Stomach (tissue), 4 donors: ENCODE data around the gene RALA.

ENCODE experiments used
- EP300 ChIP-seq: sonication (generic); formaldehyde crosslinking; IDR thresholded peaks from one replicate; pipeline ENCODE4 v1.6.1; 2017; ENCODE audit warnings: antibody characterized with exemption
- POLR2AphosphoS5 ChIP-seq, 3 donors: sonication (generic); formaldehyde crosslinking; IDR thresholded peaks; one replicate each; pipeline ENCODE4 v1.6.1; 2016; ENCODE audit warnings: antibody characterized with exemption in 3 of 3
- TF ChIP-seq, protein P1 (sequence below), 7 experiments: fragments of 450-650 bp in 4 of 7; fragments of 200-600 bp in 3 of 7; sonication (generic) in 3 of 7; IDR thresholded peaks; one replicate each; pipeline ENCODE4 v1.5.1; 2016 to 2019; ENCODE audit warnings: antibody characterized with exemption in 7 of 7, control low read depth in 2 of 7, mild to moderate bottlenecking in 1 of 7

DNA sequence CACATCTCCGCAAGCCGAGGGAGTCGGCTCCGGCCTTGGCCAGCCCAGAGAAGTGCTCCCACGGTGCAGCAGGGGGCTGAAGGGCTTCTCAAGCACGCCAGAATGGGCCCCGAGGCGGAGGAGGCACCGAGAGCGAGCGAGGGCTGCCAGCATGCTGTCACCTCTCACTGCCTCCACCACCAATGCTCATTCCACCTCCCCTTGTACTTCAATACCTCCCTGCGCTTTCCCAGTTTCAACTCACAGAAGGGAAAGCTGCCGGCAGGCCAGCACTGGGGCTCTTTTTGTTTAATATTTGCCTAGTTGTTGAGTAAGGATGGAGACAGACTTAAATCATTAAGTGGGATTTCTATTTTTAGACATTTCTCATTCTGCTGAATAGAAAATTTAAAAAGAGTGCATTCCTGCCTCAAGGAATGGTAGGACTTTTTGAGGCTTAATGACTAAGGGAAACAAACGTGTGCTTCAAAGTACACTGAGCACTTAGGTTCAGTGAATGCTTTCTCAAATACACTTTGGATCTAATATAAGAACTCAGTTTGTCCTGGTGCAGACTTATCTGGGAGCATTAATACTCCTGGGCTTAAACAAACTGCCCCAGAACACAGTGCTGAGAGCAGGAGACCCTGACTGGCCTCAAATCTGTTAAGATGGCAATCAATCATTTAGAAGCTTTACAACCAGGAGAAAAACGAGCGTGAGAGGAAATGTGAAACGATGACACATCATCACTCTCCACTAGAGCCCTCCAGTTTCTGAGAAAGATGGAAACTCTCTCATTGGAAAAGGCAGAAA, 131.2 kb downstream of the RALA start:
- TF ChIP-seq, protein P1, sequence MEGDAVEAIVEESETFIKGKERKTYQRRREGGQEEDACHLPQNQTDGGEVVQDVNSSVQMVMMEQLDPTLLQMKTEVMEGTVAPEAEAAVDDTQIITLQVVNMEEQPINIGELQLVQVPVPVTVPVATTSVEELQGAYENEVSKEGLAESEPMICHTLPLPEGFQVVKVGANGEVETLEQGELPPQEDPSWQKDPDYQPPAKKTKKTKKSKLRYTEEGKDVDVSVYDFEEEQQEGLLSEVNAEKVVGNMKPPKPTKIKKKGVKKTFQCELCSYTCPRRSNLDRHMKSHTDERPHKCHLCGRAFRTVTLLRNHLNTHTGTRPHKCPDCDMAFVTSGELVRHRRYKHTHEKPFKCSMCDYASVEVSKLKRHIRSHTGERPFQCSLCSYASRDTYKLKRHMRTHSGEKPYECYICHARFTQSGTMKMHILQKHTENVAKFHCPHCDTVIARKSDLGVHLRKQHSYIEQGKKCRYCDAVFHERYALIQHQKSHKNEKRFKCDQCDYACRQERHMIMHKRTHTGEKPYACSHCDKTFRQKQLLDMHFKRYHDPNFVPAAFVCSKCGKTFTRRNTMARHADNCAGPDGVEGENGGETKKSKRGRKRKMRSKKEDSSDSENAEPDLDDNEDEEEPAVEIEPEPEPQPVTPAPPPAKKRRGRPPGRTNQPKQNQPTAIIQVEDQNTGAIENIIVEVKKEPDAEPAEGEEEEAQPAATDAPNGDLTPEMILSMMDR (IDR thresholded peaks at IDR 0.05), result no peak
- TF ChIP-seq POLR2AphosphoS5 (IDR thresholded peaks at IDR 0.05) (no peak), EP300 (no peak)
